Measurements from ENCODE around the gene FAM43A. TPM values are rescaled to one million over a fixed set of nuclear protein-coding genes. Genes with fewer than 3 reads are reported as not detected.

Gene FAM43A
- total RNA-seq, 1 donor from 2014 or later: 33.5 TPM

GRCh38 chr3:194718079-194718478 is 32.4 kb downstream of the FAM43A start:
- Mint-ChIP-seq H3K4me1 (ENCODE audit: unreplicated experiment) (peaks cover 3% of the 10 kb centered on the region), H3K9me3 (ENCODE audit: unreplicated experiment) (no peaks in the 10 kb centered on the region), H3K36me3 (ENCODE audit: low read depth, unreplicated experiment) (no peaks in the 10 kb centered on the region), H3K27ac (ENCODE audit: unreplicated experiment) (no peak overlapping the region), H3K4me3 (ENCODE audit: unreplicated experiment) (no peak overlapping the region), H3K27me3 (ENCODE audit: unreplicated experiment) (peaks cover 1% of the 10 kb centered on the region)
- no peak for TF ChIP-seq CTCF (IDR thresholded peaks at IDR 0.05; ENCODE audit: unreplicated experiment)
- DNase-seq (ENCODE audit: low spot score): no peak

- Mint-ChIP-seq H3K27ac (ENCODE audit: unreplicated experiment) (no peak overlapping the region), H3K4me1 (ENCODE audit: unreplicated experiment) (peaks cover 3% of the 10 kb centered on the region), H3K36me3 (ENCODE audit: low read depth, unreplicated experiment) (no peaks in the 10 kb centered on the region), H3K4me3 (ENCODE audit: unreplicated experiment) (no peak overlapping the region), H3K27me3 (ENCODE audit: unreplicated experiment) (peaks cover 1% of the 10 kb centered on the region), H3K9me3 (ENCODE audit: unreplicated experiment) (no peaks in the 10 kb centered on the region)
- TF ChIP-seq CTCF (IDR thresholded peaks at IDR 0.05; ENCODE audit: unreplicated experiment): no peak
- no peak for DNase-seq (ENCODE audit: low spot score)
These were observed 34.4 kb downstream of the FAM43A start for GRCh38 chr3:194720048-194720447.

DNA sequence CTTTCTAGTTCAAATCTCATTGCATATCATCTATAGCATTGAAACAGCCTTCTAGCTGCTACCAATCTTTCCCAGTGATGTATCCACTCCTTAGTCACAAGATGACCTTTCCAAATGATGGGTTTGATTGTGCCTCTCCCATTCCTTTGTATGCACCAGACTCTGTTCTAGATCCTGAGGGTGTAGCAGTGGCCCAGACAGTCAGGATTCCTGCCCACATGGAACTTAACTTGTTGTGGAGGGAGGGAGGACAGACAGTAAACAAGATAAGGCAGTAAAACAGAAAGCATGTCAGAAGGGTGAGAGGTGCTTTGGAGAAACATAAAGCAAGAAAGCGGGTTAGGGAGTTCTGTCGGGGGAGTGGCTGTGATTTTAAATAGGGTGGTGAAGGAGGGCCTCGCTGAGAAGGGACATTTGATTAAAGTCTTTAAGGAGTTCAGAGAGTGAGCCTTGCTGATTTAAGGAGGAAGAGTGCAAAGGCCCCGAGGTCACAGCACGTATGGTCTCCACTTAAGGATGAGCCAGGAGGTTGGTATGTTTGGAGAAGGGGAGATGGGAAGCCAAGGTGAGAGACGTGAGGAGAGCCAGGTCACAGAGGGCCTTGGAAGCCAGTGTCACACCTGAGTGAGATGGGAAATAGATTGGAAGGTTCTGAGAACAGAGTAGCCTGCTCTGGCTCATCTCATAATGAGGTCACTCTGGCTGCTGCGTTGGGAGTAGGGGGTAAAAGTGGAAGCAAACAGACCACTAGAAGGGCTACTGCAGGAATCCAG is 38.3 kb downstream of the FAM43A start:
- Mint-ChIP-seq H3K9me3 (ENCODE audit: unreplicated experiment) (no peaks in the 10 kb centered on the region), H3K4me1 (ENCODE audit: unreplicated experiment) (peaks cover 5% of the 10 kb centered on the region), H3K4me3 (ENCODE audit: unreplicated experiment) (no peak overlapping the region), H3K36me3 (ENCODE audit: low read depth, unreplicated experiment) (no peaks in the 10 kb centered on the region), H3K27ac (ENCODE audit: unreplicated experiment) (no peak overlapping the region), H3K27me3 (ENCODE audit: unreplicated experiment) (peaks cover 1% of the 10 kb centered on the region)
- DNase-seq (ENCODE audit: low spot score): no peak
- TF ChIP-seq CTCF (IDR thresholded peaks at IDR 0.05; ENCODE audit: unreplicated experiment): no peak

DNA sequence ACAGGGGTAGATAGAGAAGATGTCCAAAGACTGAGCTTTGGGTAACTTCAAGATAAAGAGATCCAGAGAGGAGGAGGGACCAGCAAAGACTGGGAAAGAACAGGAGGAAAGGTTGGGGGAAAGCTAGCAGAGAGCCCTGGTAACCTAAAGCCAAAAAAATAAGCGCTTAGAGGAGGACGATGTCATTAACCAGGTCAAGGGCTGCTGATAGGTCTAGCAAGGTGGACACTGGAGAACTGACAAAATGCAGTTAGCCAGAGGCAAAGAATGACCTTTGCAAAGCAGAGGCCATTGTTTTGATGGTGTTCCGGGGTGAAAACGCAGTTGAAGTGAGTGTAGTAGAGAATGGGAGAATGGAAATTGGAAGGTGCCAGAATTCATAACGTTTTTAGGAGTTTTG is 39.7 kb downstream of the FAM43A start:
- no peak overlapping the region for H3K27ac Mint-ChIP-seq (ENCODE audit: unreplicated experiment)
- H3K27me3 Mint-ChIP-seq (ENCODE audit: unreplicated experiment): peaks cover 1% of the 10 kb centered on the region
- H3K4me3 Mint-ChIP-seq (ENCODE audit: unreplicated experiment): no peak overlapping the region
- no peaks in the 10 kb centered on the region for H3K36me3 Mint-ChIP-seq (ENCODE audit: low read depth, unreplicated experiment)
- TF ChIP-seq CTCF (IDR thresholded peaks at IDR 0.05; ENCODE audit: unreplicated experiment): no peak
- H3K4me1 Mint-ChIP-seq (ENCODE audit: unreplicated experiment): peaks cover 8% of the 10 kb centered on the region
- no peaks in the 10 kb centered on the region for H3K9me3 Mint-ChIP-seq (ENCODE audit: unreplicated experiment)
- no peak for DNase-seq (ENCODE audit: low spot score)

GRCh38 chr3:194727435-194728128 is 41.9 kb downstream of the FAM43A start:
- Mint-ChIP-seq H3K9me3 (ENCODE audit: unreplicated experiment) (no peaks in the 10 kb centered on the region), H3K27ac (ENCODE audit: unreplicated experiment) (peak overlapping the region; percentile 9), H3K27me3 (ENCODE audit: unreplicated experiment) (peaks cover 1% of the 10 kb centered on the region), H3K4me1 (ENCODE audit: unreplicated experiment) (peaks cover 10% of the 10 kb centered on the region), H3K36me3 (ENCODE audit: low read depth, unreplicated experiment) (no peaks in the 10 kb centered on the region), H3K4me3 (ENCODE audit: unreplicated experiment) (no peak overlapping the region)
- TF ChIP-seq CTCF (IDR thresholded peaks at IDR 0.05; ENCODE audit: unreplicated experiment): no peak
- DNase-seq (ENCODE audit: low spot score): no peak
